ENCODE data around the gene PLPP4.

PLPP4 gene

GRCh38 chr10:120456626-120457430 lies at the start of gene PLPP4:
Gene PLPP4 (plus strand): TSS chr10:120457227. CDS start chr10:120457306, 79 bp downstream.
- DNase-seq (ENCODE audit: low read depth in 2 of 2), result no peak

DNA sequence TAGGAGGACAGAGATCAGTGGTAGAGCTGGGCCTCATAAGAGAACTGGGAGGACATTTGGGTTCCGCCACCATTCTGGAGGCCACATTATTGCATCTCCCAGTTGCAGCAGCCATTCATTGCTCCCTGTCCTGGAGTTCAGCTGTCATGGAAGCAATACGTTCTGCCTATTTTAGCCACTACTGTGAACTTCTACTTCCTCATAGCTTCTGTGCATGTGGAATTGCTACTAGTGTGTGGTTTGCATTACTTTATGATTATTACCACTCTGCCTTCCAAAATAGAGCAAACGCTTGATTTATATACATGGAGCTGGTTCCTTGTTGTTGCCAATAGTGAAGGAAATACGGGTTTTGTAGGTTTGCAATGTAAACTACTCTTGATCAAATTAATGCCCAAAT lies 47.2 kb upstream of the PLPP4 start:
- no peak for DNase-seq (ENCODE audit: low read depth in 2 of 2)

DNA sequence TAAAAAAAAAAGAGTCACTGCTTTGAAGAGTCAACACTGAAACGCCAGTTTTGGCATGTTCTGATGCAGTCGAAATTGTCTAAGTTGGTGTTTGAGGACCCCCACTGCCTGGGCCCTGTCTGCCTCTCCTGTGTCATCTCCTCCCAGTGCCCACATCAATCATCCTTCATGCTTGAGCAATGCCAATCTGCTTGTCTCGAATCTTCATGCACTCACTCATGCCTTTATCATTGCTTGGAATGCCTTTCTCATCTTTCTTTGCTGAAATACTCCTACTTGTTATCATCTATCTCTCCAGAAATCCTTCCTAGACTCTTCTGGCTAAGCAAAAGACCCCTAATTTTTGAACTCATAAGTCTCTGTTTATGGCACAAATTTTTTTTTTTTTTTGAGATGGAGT lies 42.1 kb upstream of the PLPP4 start:
- DNase-seq (ENCODE audit: low read depth in 2 of 2), result no peak

DNA sequence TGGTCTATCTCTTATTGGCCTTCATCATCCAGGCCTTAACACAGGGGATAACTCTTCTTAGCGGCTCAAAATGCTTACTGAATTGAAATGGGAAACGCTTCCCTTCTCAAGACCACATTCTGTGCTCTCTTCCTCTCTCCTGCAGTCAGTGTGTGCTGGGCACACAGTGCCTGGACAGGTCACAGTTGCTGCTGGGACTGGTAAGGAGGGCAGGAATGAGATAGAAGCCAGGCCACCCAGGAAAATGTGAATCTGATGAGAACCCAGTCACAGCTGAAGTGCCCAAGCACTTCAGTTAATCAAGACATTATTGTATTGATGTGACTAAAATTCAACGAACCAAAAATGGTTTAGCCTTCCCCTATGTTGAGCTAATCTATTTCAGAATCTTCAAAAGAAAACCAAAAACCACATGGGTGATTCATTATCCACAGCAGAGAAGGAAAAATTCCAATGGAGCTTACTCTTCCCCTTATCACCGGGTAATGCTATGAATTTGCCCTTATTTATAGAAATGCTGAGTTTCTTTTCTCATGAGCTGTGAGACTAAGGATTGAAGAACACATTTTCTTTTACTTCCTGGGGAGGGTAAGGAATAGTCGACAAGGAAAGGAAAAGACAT lies 41.2 kb upstream of the PLPP4 start:
- DNase-seq (ENCODE audit: low read depth in 2 of 2), result no peak

DNA sequence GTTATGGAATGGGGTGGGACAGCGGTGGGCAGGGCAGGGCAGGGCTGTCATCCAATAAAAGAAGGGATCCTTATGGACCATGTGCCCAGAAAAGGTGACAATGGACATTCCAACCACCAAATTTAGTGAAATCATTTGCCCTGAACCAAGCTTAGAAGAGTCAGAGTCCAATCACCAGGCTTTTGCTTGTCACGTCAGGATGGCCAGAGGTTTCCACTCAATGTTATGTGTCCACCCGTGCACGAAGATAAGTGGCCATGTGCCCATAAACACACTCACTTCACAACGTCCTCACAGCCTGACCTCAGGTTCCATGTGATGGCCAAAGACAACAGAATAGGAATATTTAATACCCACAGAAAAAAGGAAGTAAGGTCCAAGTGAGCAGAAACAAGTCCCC lies 36.6 kb upstream of the PLPP4 start:
- DNase-seq (ENCODE audit: low read depth in 2 of 2), result no peak

DNA sequence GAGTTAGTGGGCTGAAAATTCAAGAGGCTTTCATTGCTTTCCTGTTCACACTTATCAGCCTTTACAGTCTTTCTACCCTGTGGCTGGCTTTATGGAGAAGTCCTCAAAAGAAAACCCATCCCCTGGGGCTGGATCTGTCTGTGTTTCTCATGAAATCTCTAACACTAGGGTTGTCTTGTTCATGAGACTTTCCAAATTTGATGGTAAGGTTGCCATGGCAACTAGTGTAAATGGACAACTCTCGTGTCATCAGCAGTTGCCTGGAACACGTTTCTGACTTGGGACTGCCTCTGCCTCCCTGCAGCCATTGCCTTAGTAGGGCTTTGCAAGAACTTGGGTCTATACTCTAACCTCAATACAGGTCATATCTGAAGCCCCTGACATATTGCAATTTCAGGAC lies 35.8 kb upstream of the PLPP4 start:
- no peak for DNase-seq (ENCODE audit: low read depth in 2 of 2)

- DNase-seq (ENCODE audit: low read depth in 2 of 2), result no peak
Observed at GRCh38 chr10:120422457-120422856, 34.6 kb upstream of the PLPP4 start.

- DNase-seq (ENCODE audit: low read depth in 2 of 2), result peak in 1 of 2 donors; percentile 22
Observed at GRCh38 chr10:120423431-120424197, 33.4 kb upstream of the PLPP4 start.

GRCh38 chr10:120424198-120424464 lies 32.9 kb upstream of the PLPP4 start:
- DNase-seq (ENCODE audit: low read depth in 2 of 2), result no peak

GRCh38 chr10:120426306-120426705 lies 30.7 kb upstream of the PLPP4 start:
- DNase-seq (ENCODE audit: low read depth in 2 of 2), result no peak

DNA sequence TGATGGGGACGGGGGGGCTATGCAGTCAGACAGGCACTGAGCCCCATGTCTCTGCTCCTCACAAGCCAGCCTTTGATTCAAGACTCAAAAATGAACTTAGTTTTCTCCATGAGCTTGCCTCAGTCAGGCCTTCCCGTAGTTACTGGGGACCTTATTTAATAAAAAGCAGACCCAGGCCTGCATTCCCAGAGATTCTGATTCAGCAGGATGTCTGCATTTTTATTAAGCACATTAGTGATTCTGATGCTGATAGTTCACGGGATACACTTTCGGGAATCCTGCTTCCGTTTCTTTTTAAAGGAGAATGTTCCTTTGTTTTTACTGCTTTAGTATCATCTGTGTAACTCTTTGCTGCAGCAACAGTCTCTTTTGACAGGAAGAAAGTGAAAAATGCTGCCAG lies 28.3 kb upstream of the PLPP4 start:
- no peak for DNase-seq (ENCODE audit: low read depth in 2 of 2)

DNA sequence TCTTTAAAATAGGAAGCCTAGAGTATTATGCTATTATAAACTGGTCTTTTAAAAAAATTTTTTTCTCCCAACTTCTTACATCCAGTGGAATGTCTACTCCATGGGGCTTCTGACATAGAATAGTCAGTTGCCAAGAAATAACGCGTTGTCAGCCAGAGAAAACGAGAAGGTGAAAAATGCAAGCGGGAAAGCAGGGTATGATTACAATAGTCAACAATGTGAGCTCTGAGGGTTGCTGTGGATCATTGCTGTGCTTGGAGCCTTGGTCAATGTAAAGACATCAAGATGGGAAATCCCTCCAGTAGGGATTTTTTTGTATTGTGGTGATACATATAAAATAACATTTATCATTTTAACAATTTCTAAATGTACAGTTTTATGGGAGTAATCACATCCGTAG lies 27.6 kb upstream of the PLPP4 start:
- no peak for DNase-seq (ENCODE audit: low read depth in 2 of 2)

DNA sequence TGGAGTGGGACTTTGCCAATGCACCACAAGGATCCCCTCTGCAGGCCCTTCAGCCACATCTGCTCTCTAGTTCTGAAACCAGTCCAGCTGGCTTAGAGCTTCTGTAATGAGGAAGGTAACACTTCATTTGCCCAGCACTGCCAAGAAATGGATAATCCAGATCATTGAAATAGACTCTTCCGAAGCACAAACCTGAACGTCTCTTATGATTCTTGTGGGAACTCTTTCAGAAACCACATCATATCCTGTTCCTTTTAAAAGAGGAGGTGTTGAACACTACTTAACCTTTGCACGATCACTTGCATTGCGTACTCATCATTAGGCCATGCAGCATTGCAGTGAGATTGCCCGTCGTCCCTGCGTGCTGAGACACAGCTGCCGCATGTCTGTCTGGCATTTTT lies 25.8 kb upstream of the PLPP4 start:
- no peak for DNase-seq (ENCODE audit: low read depth in 2 of 2)

DNA sequence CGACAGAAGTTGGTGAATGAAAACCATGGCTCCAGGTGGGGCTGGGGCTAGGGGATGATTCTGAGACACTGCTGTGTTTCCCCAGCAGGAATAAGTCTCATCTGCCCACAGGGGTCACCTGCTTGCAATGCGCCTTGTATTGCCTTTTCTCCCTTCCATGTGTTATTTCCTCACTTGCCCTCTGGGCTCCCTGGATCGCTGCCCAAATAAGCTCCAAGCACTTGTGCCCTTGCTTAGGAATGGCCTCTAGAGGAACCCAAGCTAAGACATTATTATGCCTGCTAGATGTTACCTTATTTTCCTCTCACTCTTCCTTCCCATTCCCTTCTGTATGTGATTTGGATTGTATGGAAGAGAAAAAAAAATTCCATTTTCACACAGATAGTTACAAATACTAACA lies 24.8 kb upstream of the PLPP4 start:
- no peak for DNase-seq (ENCODE audit: low read depth in 2 of 2)

- DNase-seq (ENCODE audit: low read depth in 2 of 2), result no peak
Observed at GRCh38 chr10:120433141-120433540, 23.9 kb upstream of the PLPP4 start.

DNA sequence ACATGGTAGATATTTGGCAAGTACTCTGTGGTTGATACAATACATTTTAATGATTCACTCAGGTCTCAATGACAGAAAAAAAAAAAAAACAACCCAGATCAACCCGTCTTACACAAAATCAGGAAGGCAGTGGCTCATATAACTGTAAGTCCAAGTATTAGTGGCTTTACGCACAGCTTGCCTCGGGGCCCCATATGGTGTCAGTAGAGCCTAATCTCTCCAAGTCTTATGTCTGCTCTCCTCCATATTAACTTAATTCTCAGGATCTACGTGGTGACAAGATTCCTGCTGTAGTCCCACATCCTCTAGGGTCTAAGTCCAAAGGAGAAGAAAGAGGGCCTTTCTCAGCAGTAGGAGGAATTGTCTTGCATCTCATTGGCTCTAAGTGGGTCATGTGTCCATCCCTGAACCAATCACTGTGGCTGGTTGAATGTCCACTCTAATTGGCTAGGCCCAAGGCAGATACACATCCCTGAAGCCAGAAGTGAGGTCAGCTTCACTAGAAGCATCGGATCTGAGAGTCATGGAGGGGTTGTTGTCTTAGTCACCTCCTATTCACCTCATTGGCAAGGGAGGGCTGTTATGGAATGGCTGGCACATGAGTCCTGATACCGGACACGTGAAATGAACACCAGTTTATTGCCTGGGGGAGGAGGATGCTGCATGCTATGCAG lies 20.5 kb upstream of the PLPP4 start:
- DNase-seq (ENCODE audit: low read depth in 2 of 2), result no peak

DNA sequence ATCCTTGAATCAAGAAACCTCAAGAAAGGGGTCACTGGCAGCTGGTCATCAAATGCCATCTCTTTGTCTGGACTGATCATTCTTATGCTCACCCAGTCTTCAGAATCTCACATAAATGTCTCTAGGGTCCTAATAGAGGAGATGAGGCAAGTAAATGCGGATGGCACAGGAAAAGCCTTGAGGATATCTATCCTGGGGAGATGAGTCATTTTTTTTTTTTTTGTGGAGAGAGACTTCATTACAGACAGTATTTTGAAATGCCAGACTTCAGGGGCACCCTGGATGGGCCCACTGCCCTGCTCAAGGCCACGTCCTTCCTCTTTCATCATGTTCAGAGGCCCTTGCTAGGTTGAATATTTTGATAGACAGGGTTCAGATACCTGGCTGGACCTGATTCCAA lies 19.5 kb upstream of the PLPP4 start:
- no peak for DNase-seq (ENCODE audit: low read depth in 2 of 2)

GRCh38 chr10:120451968-120452367 lies 5.1 kb upstream of the PLPP4 start:
- no peak for DNase-seq (ENCODE audit: low read depth in 2 of 2)

- no peak for DNase-seq (ENCODE audit: low read depth in 2 of 2)
Observed at GRCh38 chr10:120453319-120453718, 3.7 kb upstream of the PLPP4 start.

- no peak for DNase-seq (ENCODE audit: low read depth in 2 of 2)
Observed at GRCh38 chr10:120453886-120454285, 3.1 kb upstream of the PLPP4 start.

- DNase-seq (ENCODE audit: low read depth in 2 of 2), result no peak
Observed at GRCh38 chr10:120455004-120455403, 2.0 kb upstream of the PLPP4 start.

DNA sequence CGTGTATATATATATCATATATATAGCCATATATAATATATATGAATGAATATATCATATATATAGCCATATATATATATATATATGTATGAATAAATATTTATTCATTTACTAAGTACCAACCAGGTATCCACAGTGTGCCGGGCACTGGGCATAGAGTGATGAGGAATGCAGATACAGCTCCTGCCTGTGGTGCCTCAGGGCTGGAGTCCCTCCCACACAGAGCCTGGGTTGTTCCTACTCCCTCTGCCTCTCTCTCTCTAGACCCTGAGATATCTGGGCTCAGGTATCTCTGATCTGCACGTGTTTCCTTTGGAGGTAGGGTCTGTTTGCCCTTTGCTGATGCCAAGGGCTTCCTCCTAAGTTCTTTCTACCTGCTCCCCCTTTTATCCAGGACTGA lies 1.4 kb upstream of the PLPP4 start:
- no peak for DNase-seq (ENCODE audit: low read depth in 2 of 2)

All from activated CD4-positive, alpha-beta T cell treated with anti-CD3 and anti-CD28 coated beads for 24 hours (primary cell).